Neural cell (in vitro differentiated cells): ENCODE results near the gene RNF144A. TPM values are rescaled to one million over a fixed set of nuclear protein-coding genes. Genes with fewer than 3 reads are reported as not detected.

ENCODE experiments used
- H2AFZ ChIP-seq: fragments of 200-600, 300-800 bp; sonication (generic), shearing (Covaris generic); 2 replicates; pipeline ENCODE4 v1.6.0; 2014; ENCODE audit warnings: low read depth, mild to moderate bottlenecking, antibody characterized with exemption, low read length, moderate library complexity
- H3F3A ChIP-seq: fragments of 200-600 bp; shearing (Covaris generic); 2 replicates; pipeline ENCODE4 v1.6.1; 2016; ENCODE audit warnings: mild to moderate bottlenecking, moderate library complexity, mixed read lengths, antibody characterized with exemption, low read length; ENCODE audit not compliant: insufficient read depth, poor library complexity, severe bottlenecking
- H3K27ac ChIP-seq: fragments of 200-600, 300-800 bp; sonication (generic), shearing (Covaris generic); 2 replicates; pipeline ENCODE4 v1.5.1; 2014; ENCODE audit warnings: mild to moderate bottlenecking, low read length, moderate library complexity
- H3K27me3 ChIP-seq: fragments of 300-800, 200-600 bp; sonication (generic), shearing (Covaris generic); 2 replicates; pipeline ENCODE4 v1.6.0; 2014; ENCODE audit warnings: mild to moderate bottlenecking, low read depth, low read length, moderate library complexity; ENCODE audit not compliant: insufficient read depth
- H3K36me3 ChIP-seq: fragments of 300-800, 200-600 bp; sonication (generic), shearing (Covaris generic); 2 replicates; pipeline ENCODE4 v1.5.1; 2014; ENCODE audit warnings: mild to moderate bottlenecking, antibody characterized with exemption, low read length, moderate library complexity; ENCODE audit not compliant: insufficient read depth
- H3K4me2 ChIP-seq: fragments of 300-800, 200-600 bp; sonication (generic), shearing (Covaris generic); 2 replicates; pipeline ENCODE4 v1.6.0; 2014; ENCODE audit warnings: mild to moderate bottlenecking, low read length
- H3K4me3 ChIP-seq: fragments of 300-800, 200-600 bp; sonication (generic), shearing (Covaris generic); 2 replicates; pipeline ENCODE4 v1.5.1; 2014; ENCODE audit warnings: mild to moderate bottlenecking, low read length, moderate library complexity
- H3K79me2 ChIP-seq: fragments of 200-600 bp; shearing (Covaris generic); replicated peaks from 2 replicates; pipeline ENCODE4 v1.6.0; 2014; ENCODE audit warnings: mild to moderate bottlenecking, low read length, moderate library complexity; ENCODE audit not compliant: insufficient read depth
- H3K9ac ChIP-seq: fragments of 300-800, 200-600 bp; sonication (generic), shearing (Covaris generic); 2 replicates; pipeline ENCODE4 v1.6.1; 2016; ENCODE audit warnings: mild to moderate bottlenecking, low read length, mixed read lengths
- H3K9me2 ChIP-seq: fragments of 200-600 bp; shearing (Covaris generic); 2 replicates; pipeline ENCODE4 v1.6.1; 2016; ENCODE audit warnings: mild to moderate bottlenecking, low read length, mixed read lengths; ENCODE audit not compliant: insufficient read depth
- H3K9me3 ChIP-seq: fragments of 200-600, 300-800 bp; sonication (generic), shearing (Covaris generic); 2 replicates; pipeline ENCODE4 v1.6.1; 2016; ENCODE audit warnings: mild to moderate bottlenecking, mixed run types, low read length, moderate library complexity, mixed read lengths
- H4K20me1 ChIP-seq: fragments of 200-600 bp; shearing (Covaris generic); 2 replicates; pipeline ENCODE4 v1.6.1; 2016; ENCODE audit warnings: mild to moderate bottlenecking, mixed run types; ENCODE audit not compliant: insufficient read depth
- CTCF ChIP-seq: fragments of 450-650 bp; IDR thresholded peaks from 2 replicates; pipeline ENCODE4 v1.5.1; 2014; ENCODE audit warnings: antibody characterized with exemption, mild to moderate bottlenecking, moderate library complexity; ENCODE audit not compliant: poor library complexity, severe bottlenecking
- EP300 ChIP-seq: fragments of 450-650 bp; conservative IDR thresholded peaks from 2 replicates; pipeline ENCODE4 v1.6.1; 2014; ENCODE audit warnings: antibody characterized with exemption, mild to moderate bottlenecking, moderate library complexity; ENCODE audit not compliant: poor library complexity, severe bottlenecking
- EZH2 ChIP-seq: fragments of 200-600, 300-800 bp; shearing (Covaris generic), sonication (generic); IDR thresholded peaks from 2 replicates; pipeline ENCODE4 v1.6.1; 2014; ENCODE audit warnings: antibody characterized with exemption, low read length, borderline replicate concordance, mild to moderate bottlenecking; ENCODE audit not compliant: insufficient read depth, poor library complexity, severe bottlenecking
- MXI1 ChIP-seq: fragments of 450-650 bp; conservative IDR thresholded peaks from 2 replicates; pipeline ENCODE4 v1.6.1; 2014; ENCODE audit warnings: antibody characterized with exemption, mild to moderate bottlenecking; ENCODE audit not compliant: poor library complexity, severe bottlenecking
- POLR2AphosphoS5 ChIP-seq: IDR thresholded peaks from 2 replicates; pipeline ENCODE4 v1.6.1; 2012
- RAD21 ChIP-seq: fragments of 450-650 bp; conservative IDR thresholded peaks from 2 replicates; pipeline ENCODE4 v1.6.1; 2014; ENCODE audit warnings: antibody characterized with exemption, mild to moderate bottlenecking, moderate library complexity
- REST ChIP-seq: IDR thresholded peaks from 2 replicates; pipeline ENCODE4 v1.6.1; 2012; ENCODE audit warnings: borderline replicate concordance
- SMC3 ChIP-seq: fragments of 450-650 bp; conservative IDR thresholded peaks from 2 replicates; pipeline ENCODE4 v1.6.1; 2014; ENCODE audit warnings: antibody characterized with exemption, mild to moderate bottlenecking, moderate library complexity; ENCODE audit not compliant: poor library complexity
- TAF1 ChIP-seq: IDR thresholded peaks from 2 replicates; pipeline ENCODE4 v1.6.1; 2012; ENCODE audit warnings: low read depth
- polyA plus RNA-seq: library from polyadenylated mRNA; depleted of rRNA; stranded (reverse); fragments of >200 nt; gene quantifications from 2 replicates; pipeline ENCODE4 v1.2.3, GENCODE V29; 2014

RNF144A gene
- polyA plus RNA-seq, 1 donor from 2014 or later: 26.9 TPM

- no peak overlapping the region for H3K4me3 ChIP-seq
- H3K27me3 ChIP-seq: no peaks in the 10 kb centered on the region
- H2AFZ ChIP-seq: no peak overlapping the region
- no peaks in the 10 kb centered on the region for H3K79me2 ChIP-seq
- H3K4me2 ChIP-seq: no peak overlapping the region
- no peaks in the 10 kb centered on the region for H3K9me3 ChIP-seq
- no peak overlapping the region for H3K27ac ChIP-seq
- no peaks in the 10 kb centered on the region for H4K20me1 ChIP-seq
- H3K9me2 ChIP-seq: no peaks in the 10 kb centered on the region
- H3F3A ChIP-seq: no peaks in the 10 kb centered on the region
- H3K9ac ChIP-seq: no peak overlapping the region
- H3K36me3 ChIP-seq: no peaks in the 10 kb centered on the region
- TF ChIP-seq TAF1 (no peak), EZH2 (no peak), SMC3 (no peak), REST (no peak), MXI1 (no peak), RAD21 (no peak), EP300 (no peak), POLR2AphosphoS5 (no peak), CTCF (no peak)
These were observed 100.6 kb downstream of the RNF144A start for GRCh38 chr2:7017671-7018281.

- Histone ChIP-seq H3K27ac (no peak overlapping the region), H2AFZ (no peak overlapping the region), H3K4me2 (no peak overlapping the region), H3K79me2 (no peaks in the 10 kb centered on the region), H3K9ac (no peak overlapping the region), H4K20me1 (no peaks in the 10 kb centered on the region), H3K9me3 (no peaks in the 10 kb centered on the region), H3K36me3 (no peaks in the 10 kb centered on the region), H3K4me3 (no peak overlapping the region), H3K9me2 (no peaks in the 10 kb centered on the region), H3K27me3 (no peaks in the 10 kb centered on the region), H3F3A (no peaks in the 10 kb centered on the region)
- TF ChIP-seq POLR2AphosphoS5 (no peak), CTCF (no peak), EZH2 (no peak), EP300 (no peak), REST (no peak), MXI1 (no peak), RAD21 (no peak), SMC3 (no peak), TAF1 (no peak)
These were observed 101.1 kb downstream of the RNF144A start for GRCh38 chr2:7018282-7018701.
